Astrocyte of the cerebellum (primary cell): ENCODE results near the gene NUDT1.
"Not testable (repeated sequence)": the region's sequence is repeated elsewhere in the genome, so short reads cannot be mapped to it uniquely, and the experiment has no call there.

ENCODE experiments used
- DNase-seq: peaks from one replicate; pipeline ENCODE4 v3.0.0-alpha.2; 2011; ENCODE audit warnings: low read depth
- H3K4me3 ChIP-seq: 2 replicates; pipeline ENCODE4 v1.5.1; 2011; ENCODE audit warnings: mild to moderate bottlenecking, low read depth, low read length, moderate library complexity
- CTCF ChIP-seq: IDR thresholded peaks from 2 replicates; pipeline ENCODE4 v1.5.1; 2012; ENCODE audit warnings: low read length, low read depth, moderate library complexity, mild to moderate bottlenecking; ENCODE audit errors: missing control alignments
- in situ Hi-C: cut with HindIII; loops from 2 replicates; pipeline ENCODE4 v1.10.0; 2017; ENCODE audit warnings: low sequenced_read_pairs

NUDT1 gene

GRCh38 chr7:2261611-2262010, 19.6 kb downstream of the NUDT1 start:
- no peak for DNase-seq
- TF ChIP-seq CTCF: no peak
- in situ Hi-C loops: no loop called here
- H3K4me3 ChIP-seq: no peak overlapping the region

GRCh38 chr7:2263176-2263575, 21.1 kb downstream of the NUDT1 start:
- no peak for DNase-seq
- in situ Hi-C loops: no loop called here
- no peak overlapping the region for H3K4me3 ChIP-seq
- no peak for TF ChIP-seq CTCF

GRCh38 chr7:2264158-2264557, 22.1 kb downstream of the NUDT1 start:
- DNase-seq: no peak
- no peak for TF ChIP-seq CTCF
- in situ Hi-C loops: no loop called here
- H3K4me3 ChIP-seq: no peak overlapping the region

- in situ Hi-C loops: no loop called here
- no peak for DNase-seq
- H3K4me3 ChIP-seq: no peak overlapping the region
- TF ChIP-seq CTCF: no peak
These were observed 24.9 kb downstream of the NUDT1 start for GRCh38 chr7:2266911-2267310.

- DNase-seq, H3K4me3 ChIP-seq, in situ Hi-C loops: not testable (repeated sequence)
These were observed 27.3 kb downstream of the NUDT1 start for GRCh38 chr7:2269089-2269990.

GRCh38 chr7:2269991-2270460, 28.0 kb downstream of the NUDT1 start:
- in situ Hi-C loops: no loop called here
- H3K4me3 ChIP-seq: no peak overlapping the region
- DNase-seq: no peak
- no peak for TF ChIP-seq CTCF

- DNase-seq: no peak
- TF ChIP-seq CTCF: no peak
- no peak overlapping the region for H3K4me3 ChIP-seq
- in situ Hi-C loops: no loop called here
These were observed 28.5 kb downstream of the NUDT1 start for GRCh38 chr7:2270495-2270894.
